ENCODE data around the gene GALC. TPM values are rescaled to one million over a fixed set of nuclear protein-coding genes. Genes with fewer than 3 reads are reported as not detected.

Gene GALC
- total and polyA plus RNA-seq, 11 donors = 6.1 to 28.2 (median 16.9) TPM

- ATAC-seq = no peak
- Histone ChIP-seq H3K4me1 (peaks cover 0 to 34% (median 0%) of the 10 kb centered on the region in 12 donors), H3K9me3 (no peaks in the 10 kb centered on the region), H3K4me3 (no peak overlapping the region), H3K36me3 (peaks cover 0 to 66% (median 26%) of the 10 kb centered on the region in 9 donors), H3K27me3 (no peaks in the 10 kb centered on the region), H3K27ac (no peak overlapping the region)
- intact Hi-C loops (cut with DNase I) = no loop called here
- no peak for TF ChIP-seq POLR2A (IDR thresholded peaks at IDR 0.05)
- TF ChIP-seq, protein P1, sequence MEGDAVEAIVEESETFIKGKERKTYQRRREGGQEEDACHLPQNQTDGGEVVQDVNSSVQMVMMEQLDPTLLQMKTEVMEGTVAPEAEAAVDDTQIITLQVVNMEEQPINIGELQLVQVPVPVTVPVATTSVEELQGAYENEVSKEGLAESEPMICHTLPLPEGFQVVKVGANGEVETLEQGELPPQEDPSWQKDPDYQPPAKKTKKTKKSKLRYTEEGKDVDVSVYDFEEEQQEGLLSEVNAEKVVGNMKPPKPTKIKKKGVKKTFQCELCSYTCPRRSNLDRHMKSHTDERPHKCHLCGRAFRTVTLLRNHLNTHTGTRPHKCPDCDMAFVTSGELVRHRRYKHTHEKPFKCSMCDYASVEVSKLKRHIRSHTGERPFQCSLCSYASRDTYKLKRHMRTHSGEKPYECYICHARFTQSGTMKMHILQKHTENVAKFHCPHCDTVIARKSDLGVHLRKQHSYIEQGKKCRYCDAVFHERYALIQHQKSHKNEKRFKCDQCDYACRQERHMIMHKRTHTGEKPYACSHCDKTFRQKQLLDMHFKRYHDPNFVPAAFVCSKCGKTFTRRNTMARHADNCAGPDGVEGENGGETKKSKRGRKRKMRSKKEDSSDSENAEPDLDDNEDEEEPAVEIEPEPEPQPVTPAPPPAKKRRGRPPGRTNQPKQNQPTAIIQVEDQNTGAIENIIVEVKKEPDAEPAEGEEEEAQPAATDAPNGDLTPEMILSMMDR (IDR thresholded peaks at IDR 0.05) = no peak
- 52 to 72% (median 65%) methylated on average over 6 of the region's 6 CpGs for WGBS, 4 donors
- DNase-seq = no peak
These were observed 37.5 kb downstream of the GALC start for GRCh38 chr14:87955501-87955900.

- DNase-seq (no peak), ATAC-seq (no peak)
- Histone ChIP-seq H3K27ac (peak overlapping the region in 1 of 12 donors; percentile 51), H3K4me1 (peaks cover 0 to 18% (median 0%) of the 10 kb centered on the region in 12 donors), H3K4me3 (no peak overlapping the region), H3K27me3 (no peaks in the 10 kb centered on the region), H3K9me3 (no peaks in the 10 kb centered on the region), H3K36me3 (peaks cover 0 to 67% (median 38%) of the 10 kb centered on the region in 9 donors)
- TF ChIP-seq POLR2A (IDR thresholded peaks at IDR 0.05) = no peak
- TF ChIP-seq, protein P1 (IDR thresholded peaks at IDR 0.05) = no peak
- WGBS, 4 donors = 60 to 89% (median 72%) methylated on average over 3 of the region's 3 CpGs
- intact Hi-C loops (cut with DNase I) = no loop called here
These were observed 40.5 kb downstream of the GALC start for GRCh38 chr14:87952307-87953094.

DNA sequence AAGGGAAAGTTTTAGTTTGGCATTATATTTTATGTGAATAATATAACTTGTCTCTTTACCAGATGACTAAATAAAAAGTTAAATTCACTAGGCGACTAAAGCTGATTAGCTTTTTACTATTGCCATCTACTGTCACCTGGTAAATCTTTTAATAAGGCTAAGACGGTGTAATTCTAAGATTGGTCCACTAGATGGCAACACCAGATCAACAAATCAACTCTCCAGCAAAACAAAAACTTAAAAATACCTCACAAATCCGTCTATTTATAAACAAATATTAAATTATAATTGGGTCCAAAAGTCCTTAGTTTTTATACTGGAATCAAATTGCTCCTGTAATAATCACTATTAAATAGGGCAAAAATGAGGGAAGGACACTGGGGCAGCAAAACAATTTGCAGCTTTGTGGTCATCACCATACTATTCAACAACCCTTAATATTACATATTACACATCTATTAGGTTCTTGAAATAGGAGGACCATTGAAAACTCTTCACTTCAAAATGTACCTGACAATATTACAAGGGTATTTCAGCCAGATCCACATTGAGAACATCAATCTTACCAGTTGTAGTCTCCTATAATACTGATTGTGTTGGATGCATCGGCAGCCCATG is 47.9 kb downstream of the GALC start:
- no peaks in the 10 kb centered on the region for H3K4me1 ChIP-seq
- intact Hi-C loops (cut with DNase I) = loop anchor here (2.0 to 10.0 kb wide), 7 partner anchors 67 to 610 kb away; partner anchors contain the start of genes PTPN21 (in 1 of the 10) and SPATA7 (in 1 of the 10)
- H3K4me3 ChIP-seq = no peak overlapping the region
- no peak for DNase-seq
- H3K27ac ChIP-seq = no peak overlapping the region
- TF ChIP-seq, protein P1 (IDR thresholded peaks at IDR 0.05) = peak; percentile 58 to 76 (median 66)
- no peak for TF ChIP-seq POLR2A (IDR thresholded peaks at IDR 0.05)
- ATAC-seq = no peak
- 26 to 30% (median 27%) methylated on average over 4 of the region's 4 CpGs for WGBS, 4 donors
- H3K36me3 ChIP-seq = peaks cover 0 to 93% (median 75%) of the 10 kb centered on the region in 9 donors
- no peaks in the 10 kb centered on the region for H3K27me3 ChIP-seq
- H3K9me3 ChIP-seq = no peaks in the 10 kb centered on the region

- no peak overlapping the region for H3K4me3 ChIP-seq
- peaks cover 0 to 93% (median 66%) of the 10 kb centered on the region in 9 donors for H3K36me3 ChIP-seq
- ATAC-seq (no peak), DNase-seq (no peak)
- intact Hi-C loops (cut with DNase I) = loop anchor here in 4 of 10 donors (5.0 to 10.0 kb wide), 4 partner anchors 224 to 614 kb away; partner anchors contain the start of genes PTPN21 (in 1 of the 4) and SPATA7 (in 1 of the 4)
- no peaks in the 10 kb centered on the region for H3K9me3 ChIP-seq
- H3K27ac ChIP-seq = no peak overlapping the region
- H3K27me3 ChIP-seq = no peaks in the 10 kb centered on the region
- no peaks in the 10 kb centered on the region for H3K4me1 ChIP-seq
- TF ChIP-seq, protein P1 (IDR thresholded peaks at IDR 0.05) = no peak
- no peak for TF ChIP-seq POLR2A (IDR thresholded peaks at IDR 0.05)
- WGBS, 4 donors = 94 to 97% (median 95%) methylated on average over 2 of the region's 2 CpGs
These were observed 52.1 kb downstream of the GALC start for GRCh38 chr14:87940894-87941293.

Measured in heart left ventricle (tissue), 16 donors.